Omental fat pad (tissue), 4 donors: ENCODE results near the gene FLT4. TPM values are rescaled to one million over a fixed set of nuclear protein-coding genes. Genes with fewer than 3 reads are reported as not detected.

Experiments
- ATAC-seq: fragments of 150-250 bp; one replicate; pipeline ENCODE4 v1.9.1; 2016; ENCODE audit warnings: mild to moderate bottlenecking, moderate library complexity; ENCODE audit not compliant: low FRiP score
- DNase-seq: peaks from one replicate; pipeline ENCODE4 v3.0.0-alpha.2; 2019; ENCODE audit warnings: low spot score
- CTCF ChIP-seq, 3 donors: fragments of 450-650 bp; IDR thresholded peaks; one replicate each; pipeline ENCODE4 v1.5.1; 2016 to 2017; ENCODE audit warnings: antibody characterized with exemption in 3 of 3, mild to moderate bottlenecking in 3 of 3, moderate library complexity in 2 of 3
- total RNA-seq, 4 donors: library from RNA; depleted of rRNA; stranded (reverse); fragments of >200 nt; gene quantifications; one replicate each; pipeline ENCODE4 v1.1.0, GENCODE V29; 2016

The FLT4 gene
- total RNA-seq, 4 donors from 2014 or later, result 8.9 to 50.6 (median 15.4) TPM

- no peak for DNase-seq
- TF ChIP-seq CTCF (IDR thresholded peaks at IDR 0.05), result no peak
- ATAC-seq, result no peak
Observed at GRCh38 chr5:180625125-180625790, 24.1 kb downstream of the FLT4 start.

- no peak for ATAC-seq
- no peak for TF ChIP-seq CTCF (IDR thresholded peaks at IDR 0.05)
- DNase-seq, result no peak
Observed at GRCh38 chr5:180624587-180624986, 24.8 kb downstream of the FLT4 start.

GRCh38 chr5:180623844-180624243, 25.6 kb downstream of the FLT4 start:
- TF ChIP-seq CTCF (IDR thresholded peaks at IDR 0.05), result no peak
- no peak for DNase-seq
- ATAC-seq, result no peak

- TF ChIP-seq CTCF (IDR thresholded peaks at IDR 0.05), result no peak
- DNase-seq (no peak), ATAC-seq (no peak)
Observed at GRCh38 chr5:180623411-180623834, 26.0 kb downstream of the FLT4 start.

- no peak for TF ChIP-seq CTCF (IDR thresholded peaks at IDR 0.05)
- DNase-seq, result no peak
- no peak for ATAC-seq
Observed at GRCh38 chr5:180622910-180623309, 26.5 kb downstream of the FLT4 start.

- DNase-seq (no peak), ATAC-seq (no peak)
- TF ChIP-seq CTCF (IDR thresholded peaks at IDR 0.05), result no peak
Observed at GRCh38 chr5:180621311-180621710, 28.1 kb downstream of the FLT4 start.

GRCh38 chr5:180620014-180620413, 29.4 kb downstream of the FLT4 start:
- DNase-seq, result no peak
- no peak for ATAC-seq
- TF ChIP-seq CTCF (IDR thresholded peaks at IDR 0.05), result no peak
